H1 (cell line): ENCODE data around the gene CREB1.

Experiments used
- FOSL1 ChIP-seq: IDR thresholded peaks from 2 replicates; pipeline ENCODE4 v1.6.1; 2011; ENCODE audit warnings: mild to moderate bottlenecking, low read depth, low read length, moderate library complexity; ENCODE audit not compliant: insufficient read depth
- HDAC6 ChIP-seq: IDR thresholded peaks from one replicate; pipeline ENCODE4 v1.7.1; 2012; ENCODE audit warnings: low read depth, mild to moderate bottlenecking, inconsistent platforms, low read length, moderate library complexity
- JUN ChIP-seq: IDR thresholded peaks from 2 replicates; pipeline ENCODE4 v1.6.1; 2011; ENCODE audit warnings: low read depth, mild to moderate bottlenecking, improper control_type of control experiment, low read length
- RFX5 ChIP-seq: IDR thresholded peaks from 2 replicates; pipeline ENCODE4 v1.6.1; 2011; ENCODE audit warnings: low read depth, low read length, improper control_type of control experiment, borderline replicate concordance
- TAF1 ChIP-seq: IDR thresholded peaks from 2 replicates; pipeline ENCODE4 v1.6.1; 2011; ENCODE audit warnings: mild to moderate bottlenecking, low read depth, low read length

GRCh38 chr2:207503234-207503633 is 26.5 kb upstream of the CREB1 start:
- TF ChIP-seq TAF1 (no peak), RFX5 (no peak), FOSL1 (no peak), HDAC6 (no peak), JUN (no peak)
